Measurements from ENCODE around the gene CAPN8. TPM values are rescaled to one million over a fixed set of nuclear protein-coding genes. Genes with fewer than 3 reads are reported as not detected.

Gene CAPN8
- total RNA-seq, 1 donor from 2014 or later = not detected

DNA sequence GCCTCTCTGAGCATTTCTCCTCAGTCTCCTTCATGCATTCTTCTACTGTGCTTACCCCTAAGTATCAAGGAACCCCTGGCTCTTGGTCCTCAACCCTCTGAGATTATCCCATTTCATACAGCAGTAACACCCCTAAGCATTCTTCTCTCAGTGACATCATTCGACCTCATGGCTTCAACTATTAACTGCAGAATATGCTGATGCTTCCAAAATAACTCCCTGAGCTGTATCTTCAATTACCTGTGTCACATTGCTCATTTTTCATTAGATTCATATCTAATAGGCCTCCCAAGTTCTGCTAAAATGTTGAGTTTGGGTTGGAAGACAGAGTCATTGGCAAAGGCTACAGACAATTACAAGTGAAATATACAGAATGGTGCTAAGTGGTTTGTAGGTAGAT, 7.5 kb downstream of the CAPN8 start:
- TF ChIP-seq, protein P1, sequence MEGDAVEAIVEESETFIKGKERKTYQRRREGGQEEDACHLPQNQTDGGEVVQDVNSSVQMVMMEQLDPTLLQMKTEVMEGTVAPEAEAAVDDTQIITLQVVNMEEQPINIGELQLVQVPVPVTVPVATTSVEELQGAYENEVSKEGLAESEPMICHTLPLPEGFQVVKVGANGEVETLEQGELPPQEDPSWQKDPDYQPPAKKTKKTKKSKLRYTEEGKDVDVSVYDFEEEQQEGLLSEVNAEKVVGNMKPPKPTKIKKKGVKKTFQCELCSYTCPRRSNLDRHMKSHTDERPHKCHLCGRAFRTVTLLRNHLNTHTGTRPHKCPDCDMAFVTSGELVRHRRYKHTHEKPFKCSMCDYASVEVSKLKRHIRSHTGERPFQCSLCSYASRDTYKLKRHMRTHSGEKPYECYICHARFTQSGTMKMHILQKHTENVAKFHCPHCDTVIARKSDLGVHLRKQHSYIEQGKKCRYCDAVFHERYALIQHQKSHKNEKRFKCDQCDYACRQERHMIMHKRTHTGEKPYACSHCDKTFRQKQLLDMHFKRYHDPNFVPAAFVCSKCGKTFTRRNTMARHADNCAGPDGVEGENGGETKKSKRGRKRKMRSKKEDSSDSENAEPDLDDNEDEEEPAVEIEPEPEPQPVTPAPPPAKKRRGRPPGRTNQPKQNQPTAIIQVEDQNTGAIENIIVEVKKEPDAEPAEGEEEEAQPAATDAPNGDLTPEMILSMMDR (IDR thresholded peaks at IDR 0.05) = no peak
- no peaks in the 10 kb centered on the region for H3K36me3 Mint-ChIP-seq (ENCODE audit: unreplicated experiment)
- peaks cover 25% of the 10 kb centered on the region for H3K27me3 Mint-ChIP-seq (ENCODE audit: unreplicated experiment)
- H3K4me3 Mint-ChIP-seq (ENCODE audit: unreplicated experiment) = no peak overlapping the region
- H3K4me1 Mint-ChIP-seq (ENCODE audit: unreplicated experiment) = no peaks in the 10 kb centered on the region
- DNase-seq (ENCODE audit: extremely low spot score, unreplicated experiment) = no peak
- H3K27ac Mint-ChIP-seq (ENCODE audit: unreplicated experiment) = no peak overlapping the region
- no peaks in the 10 kb centered on the region for H3K9me3 Mint-ChIP-seq (ENCODE audit: unreplicated experiment)

DNA sequence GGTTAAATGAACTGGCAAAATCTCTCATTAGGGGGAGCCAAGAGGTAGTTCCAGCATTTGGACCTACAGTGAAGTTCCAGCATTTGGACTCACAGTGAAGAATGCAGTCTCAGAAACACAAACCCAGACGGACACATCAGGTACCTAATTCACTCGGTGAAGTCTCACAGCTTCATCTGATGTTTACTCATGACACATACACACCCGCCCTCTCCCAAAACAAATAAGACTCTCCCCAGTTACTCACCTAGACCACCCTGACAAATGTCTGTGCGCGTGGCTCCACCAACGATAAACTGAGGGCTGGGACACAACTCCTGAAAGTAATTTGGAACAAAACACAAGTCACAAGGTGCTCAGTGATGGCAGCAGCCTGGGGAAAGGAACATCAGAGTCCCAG, 11.4 kb downstream of the CAPN8 start:
- TF ChIP-seq, protein P1 (IDR thresholded peaks at IDR 0.05) = no peak
- Mint-ChIP-seq H3K4me3 (ENCODE audit: unreplicated experiment) (no peak overlapping the region), H3K27ac (ENCODE audit: unreplicated experiment) (no peak overlapping the region), H3K27me3 (ENCODE audit: unreplicated experiment) (peaks cover 31% of the 10 kb centered on the region), H3K9me3 (ENCODE audit: unreplicated experiment) (no peaks in the 10 kb centered on the region), H3K36me3 (ENCODE audit: unreplicated experiment) (no peaks in the 10 kb centered on the region), H3K4me1 (ENCODE audit: unreplicated experiment) (no peaks in the 10 kb centered on the region)
- DNase-seq (ENCODE audit: extremely low spot score, unreplicated experiment) = no peak

DNA sequence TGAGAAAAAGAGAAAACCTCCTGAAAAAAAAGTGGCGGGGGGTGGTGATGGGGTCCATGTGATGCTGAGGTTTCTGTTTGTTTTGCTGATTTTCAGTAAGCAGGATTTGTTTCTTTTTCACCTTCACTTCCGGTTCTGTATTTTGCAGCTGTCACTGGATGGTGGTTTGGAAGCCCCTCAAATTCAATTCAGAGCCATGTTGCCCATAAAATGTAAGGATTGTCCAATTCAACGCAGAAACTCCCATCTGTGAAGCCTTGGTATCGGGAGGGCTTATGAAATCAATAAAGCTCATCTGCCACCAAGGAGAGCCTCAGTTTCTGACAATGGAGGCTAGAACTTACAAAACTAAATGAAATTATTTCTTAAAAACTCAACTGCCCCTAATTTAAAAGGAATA, 12.1 kb downstream of the CAPN8 start:
- no peaks in the 10 kb centered on the region for H3K9me3 Mint-ChIP-seq (ENCODE audit: unreplicated experiment)
- peaks cover 31% of the 10 kb centered on the region for H3K27me3 Mint-ChIP-seq (ENCODE audit: unreplicated experiment)
- no peak overlapping the region for H3K27ac Mint-ChIP-seq (ENCODE audit: unreplicated experiment)
- no peaks in the 10 kb centered on the region for H3K36me3 Mint-ChIP-seq (ENCODE audit: unreplicated experiment)
- H3K4me1 Mint-ChIP-seq (ENCODE audit: unreplicated experiment) = no peaks in the 10 kb centered on the region
- H3K4me3 Mint-ChIP-seq (ENCODE audit: unreplicated experiment) = no peak overlapping the region
- TF ChIP-seq, protein P1 (IDR thresholded peaks at IDR 0.05) = no peak
- no peak for DNase-seq (ENCODE audit: extremely low spot score, unreplicated experiment)

DNA sequence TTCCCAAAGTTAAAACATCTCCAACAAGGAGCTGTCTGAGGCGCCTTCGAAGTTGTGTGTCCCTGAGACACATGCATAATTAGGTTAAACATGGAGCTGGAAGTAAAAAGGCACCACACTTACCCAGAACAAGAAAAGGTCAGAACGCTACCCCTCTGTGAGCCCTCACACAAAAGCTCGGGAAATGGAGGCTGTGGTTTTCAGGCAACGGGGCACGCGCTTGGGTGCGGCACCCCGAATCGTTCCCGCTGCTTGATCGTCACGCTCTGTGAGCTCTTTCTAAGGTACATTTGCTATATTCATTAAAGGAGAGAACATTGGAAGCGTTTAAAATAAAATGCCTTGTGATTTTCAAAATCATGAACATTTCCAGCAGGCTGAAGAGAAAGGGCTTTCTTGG, 12.5 kb downstream of the CAPN8 start:
- H3K9me3 Mint-ChIP-seq (ENCODE audit: unreplicated experiment) = no peaks in the 10 kb centered on the region
- no peaks in the 10 kb centered on the region for H3K4me1 Mint-ChIP-seq (ENCODE audit: unreplicated experiment)
- H3K27ac Mint-ChIP-seq (ENCODE audit: unreplicated experiment) = no peak overlapping the region
- no peaks in the 10 kb centered on the region for H3K36me3 Mint-ChIP-seq (ENCODE audit: unreplicated experiment)
- TF ChIP-seq, protein P1 (IDR thresholded peaks at IDR 0.05) = no peak
- H3K4me3 Mint-ChIP-seq (ENCODE audit: unreplicated experiment) = no peak overlapping the region
- no peak for DNase-seq (ENCODE audit: extremely low spot score, unreplicated experiment)
- H3K27me3 Mint-ChIP-seq (ENCODE audit: unreplicated experiment) = peaks cover 31% of the 10 kb centered on the region

DNA sequence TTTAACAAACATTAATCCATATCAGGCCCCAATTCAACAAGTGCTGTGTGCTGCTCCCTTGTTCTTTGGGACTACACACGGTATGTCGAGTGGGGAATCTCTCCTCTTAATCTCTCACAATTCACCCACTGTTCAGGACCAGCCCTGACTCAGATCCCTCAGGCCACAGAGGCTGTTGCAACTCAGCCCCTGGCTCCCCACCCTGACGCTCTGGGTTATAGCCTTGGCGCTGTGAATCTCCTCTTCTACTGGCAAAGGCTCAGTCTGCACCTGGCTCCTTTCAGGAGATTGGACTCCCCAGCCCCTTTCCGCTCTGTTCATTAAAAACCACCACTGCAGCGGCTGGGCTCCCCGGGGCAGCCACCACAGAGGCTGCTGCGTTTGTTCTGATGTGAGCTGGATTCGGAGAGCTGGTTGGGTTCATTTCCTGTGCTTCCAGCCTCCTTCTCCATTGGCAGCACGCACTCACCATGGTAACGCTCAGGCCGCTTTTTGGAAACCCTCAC, 13.0 kb downstream of the CAPN8 start:
- H3K36me3 Mint-ChIP-seq (ENCODE audit: unreplicated experiment) = no peaks in the 10 kb centered on the region
- H3K4me1 Mint-ChIP-seq (ENCODE audit: unreplicated experiment) = no peaks in the 10 kb centered on the region
- peaks cover 31% of the 10 kb centered on the region for H3K27me3 Mint-ChIP-seq (ENCODE audit: unreplicated experiment)
- H3K27ac Mint-ChIP-seq (ENCODE audit: unreplicated experiment) = no peak overlapping the region
- TF ChIP-seq, protein P1 (IDR thresholded peaks at IDR 0.05) = no peak
- no peak for DNase-seq (ENCODE audit: extremely low spot score, unreplicated experiment)
- no peaks in the 10 kb centered on the region for H3K9me3 Mint-ChIP-seq (ENCODE audit: unreplicated experiment)
- H3K4me3 Mint-ChIP-seq (ENCODE audit: unreplicated experiment) = no peak overlapping the region
